Progenitor cell of endocrine pancreas (in vitro differentiated cells): ENCODE measurements around the gene OSBPL10. TPM values are rescaled to one million over a fixed set of nuclear protein-coding genes. Genes with fewer than 3 reads are reported as not detected.

Experiments
- DNase-seq: peaks from one replicate; pipeline ENCODE4 v3.0.0; 2021; ENCODE audit warnings: low spot score; ENCODE audit not compliant: unreplicated experiment
- H3K27ac Mint-ChIP-seq: 2 replicates; pipeline ENCODE4 v1.8.0; 2021; ENCODE audit warnings: mild to moderate bottlenecking, moderate library complexity, mixed read lengths
- H3K27me3 Mint-ChIP-seq: 2 replicates; pipeline ENCODE4 v1.8.0; 2021; ENCODE audit warnings: mixed read lengths
- H3K36me3 Mint-ChIP-seq: 2 replicates; pipeline ENCODE4 v1.8.0; 2022; ENCODE audit warnings: mixed read lengths; ENCODE audit not compliant: insufficient read depth
- H3K4me1 Mint-ChIP-seq: 2 replicates; pipeline ENCODE4 v1.8.0; 2021; ENCODE audit warnings: low read depth, mixed read lengths
- H3K4me3 Mint-ChIP-seq: 2 replicates; pipeline ENCODE4 v1.8.0; 2021; ENCODE audit warnings: low read depth, mild to moderate bottlenecking, moderate library complexity, mixed read lengths
- H3K9me3 Mint-ChIP-seq: 2 replicates; pipeline ENCODE4 v1.8.0; 2021; ENCODE audit warnings: low read depth, mixed read lengths
- total RNA-seq: library from RNA; stranded (reverse); gene quantifications from 2 replicates; pipeline ENCODE4 v1.2.1, GENCODE V29; 2021
- TF ChIP-seq, protein P1 (sequence below): fragments of 200-600 bp; sonication (generic); IDR thresholded peaks from one replicate; pipeline ENCODE4 v1.5.0; 2021; ENCODE audit warnings: antibody characterized with exemption, mild to moderate bottlenecking; ENCODE audit not compliant: unreplicated experiment

Gene OSBPL10
- total RNA-seq, 1 donor from 2014 or later, result 25.2 TPM

DNA sequence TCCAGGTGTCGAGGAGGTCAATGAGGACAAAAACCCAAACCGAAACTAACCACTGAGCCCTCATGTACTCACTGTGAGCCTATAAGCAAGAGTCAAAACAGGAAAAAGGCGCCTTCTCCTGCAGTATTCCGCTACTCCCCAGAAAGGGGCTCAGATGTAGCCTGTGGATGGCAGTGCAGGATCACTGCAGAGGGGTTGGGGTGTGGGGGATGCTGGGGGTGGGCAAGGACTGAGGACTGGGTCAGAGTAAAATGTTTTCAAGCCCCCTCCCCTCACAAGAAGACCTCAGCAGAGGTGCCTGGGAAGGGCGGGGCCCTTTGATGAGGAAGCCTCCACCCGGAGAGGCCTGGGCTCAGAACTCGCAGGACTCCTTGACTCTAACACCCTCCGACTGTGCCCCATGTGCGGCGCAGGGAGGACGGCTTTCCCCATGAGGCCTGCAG is 170.1 kb downstream of the OSBPL10 start:
- Mint-ChIP-seq H3K4me1 (peaks cover 13% of the 10 kb centered on the region), H3K4me3 (no peak overlapping the region), H3K27ac (no peak overlapping the region), H3K36me3 (no peaks in the 10 kb centered on the region), H3K9me3 (peaks cover 6% of the 10 kb centered on the region), H3K27me3 (no peaks in the 10 kb centered on the region)
- no peak for DNase-seq
- TF ChIP-seq, protein P1, sequence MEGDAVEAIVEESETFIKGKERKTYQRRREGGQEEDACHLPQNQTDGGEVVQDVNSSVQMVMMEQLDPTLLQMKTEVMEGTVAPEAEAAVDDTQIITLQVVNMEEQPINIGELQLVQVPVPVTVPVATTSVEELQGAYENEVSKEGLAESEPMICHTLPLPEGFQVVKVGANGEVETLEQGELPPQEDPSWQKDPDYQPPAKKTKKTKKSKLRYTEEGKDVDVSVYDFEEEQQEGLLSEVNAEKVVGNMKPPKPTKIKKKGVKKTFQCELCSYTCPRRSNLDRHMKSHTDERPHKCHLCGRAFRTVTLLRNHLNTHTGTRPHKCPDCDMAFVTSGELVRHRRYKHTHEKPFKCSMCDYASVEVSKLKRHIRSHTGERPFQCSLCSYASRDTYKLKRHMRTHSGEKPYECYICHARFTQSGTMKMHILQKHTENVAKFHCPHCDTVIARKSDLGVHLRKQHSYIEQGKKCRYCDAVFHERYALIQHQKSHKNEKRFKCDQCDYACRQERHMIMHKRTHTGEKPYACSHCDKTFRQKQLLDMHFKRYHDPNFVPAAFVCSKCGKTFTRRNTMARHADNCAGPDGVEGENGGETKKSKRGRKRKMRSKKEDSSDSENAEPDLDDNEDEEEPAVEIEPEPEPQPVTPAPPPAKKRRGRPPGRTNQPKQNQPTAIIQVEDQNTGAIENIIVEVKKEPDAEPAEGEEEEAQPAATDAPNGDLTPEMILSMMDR, result no peak

GRCh38 chr3:31808143-31808720 is 172.8 kb downstream of the OSBPL10 start:
- no peak for DNase-seq
- Mint-ChIP-seq H3K27ac (no peak overlapping the region), H3K9me3 (no peaks in the 10 kb centered on the region), H3K36me3 (no peaks in the 10 kb centered on the region), H3K27me3 (no peaks in the 10 kb centered on the region), H3K4me1 (peaks cover 17% of the 10 kb centered on the region), H3K4me3 (no peak overlapping the region)
- TF ChIP-seq, protein P1, result no peak

DNA sequence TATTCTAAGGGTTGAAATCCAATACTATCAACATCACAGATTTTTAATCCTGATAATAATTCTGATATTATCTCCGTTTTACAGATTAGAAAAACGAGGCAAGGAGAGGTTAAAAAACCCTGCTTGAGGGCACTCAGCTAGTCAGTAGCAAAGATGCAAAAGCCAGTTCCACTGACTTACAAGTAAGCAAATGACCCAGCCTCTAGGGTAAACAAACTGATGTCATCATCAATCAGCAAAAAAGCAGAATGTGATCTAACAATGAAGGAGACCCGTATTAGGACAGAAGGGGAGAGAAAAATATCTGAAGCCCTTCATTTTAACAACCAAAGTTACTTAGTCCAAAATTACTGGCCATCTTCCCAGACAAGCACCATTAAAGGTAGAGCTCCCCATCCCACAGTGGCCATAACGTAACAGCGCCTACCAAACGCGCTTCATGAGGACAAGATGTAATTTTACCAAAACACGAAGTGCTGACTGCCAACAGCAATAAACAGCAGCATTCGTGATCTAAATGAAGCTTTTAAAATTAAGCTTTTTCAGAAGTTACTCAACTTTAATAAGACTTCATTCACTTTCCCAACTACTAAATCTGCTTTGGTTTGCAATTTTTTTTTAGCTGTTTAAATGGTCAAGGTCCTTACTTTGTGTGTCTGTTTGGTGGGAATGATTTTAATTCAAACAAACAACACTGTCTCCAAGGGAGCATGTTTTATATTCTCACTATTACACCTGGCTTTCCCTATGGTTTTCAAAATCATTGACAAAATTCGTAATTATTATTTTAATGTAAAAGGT is 176.6 kb downstream of the OSBPL10 start:
- no peak for DNase-seq
- Mint-ChIP-seq H3K4me1 (peaks cover 17% of the 10 kb centered on the region), H3K4me3 (no peak overlapping the region), H3K27me3 (no peaks in the 10 kb centered on the region), H3K36me3 (no peaks in the 10 kb centered on the region), H3K9me3 (no peaks in the 10 kb centered on the region), H3K27ac (no peak overlapping the region)
- TF ChIP-seq, protein P1, result no peak

GRCh38 chr3:31802981-31803740 is 177.9 kb downstream of the OSBPL10 start:
- H3K4me1 Mint-ChIP-seq, result peaks cover 13% of the 10 kb centered on the region
- TF ChIP-seq, protein P1, result no peak

GRCh38 chr3:31800436-31800835 is 180.6 kb downstream of the OSBPL10 start:
- H3K9me3 Mint-ChIP-seq, result peaks cover 5% of the 10 kb centered on the region
- TF ChIP-seq, protein P1, result no peak
- H3K27me3 Mint-ChIP-seq, result no peaks in the 10 kb centered on the region
- DNase-seq, result no peak
- peaks cover 3% of the 10 kb centered on the region for H3K4me1 Mint-ChIP-seq
- H3K4me3 Mint-ChIP-seq, result no peak overlapping the region
- H3K27ac Mint-ChIP-seq, result no peak overlapping the region
- peaks cover 3% of the 10 kb centered on the region for H3K36me3 Mint-ChIP-seq

More at GRCh38 chr3:31802981-31803740, 177.9 kb downstream of the OSBPL10 start:
- Mint-ChIP-seq H3K9me3 (no peaks in the 10 kb centered on the region), H3K27ac (no peak overlapping the region), H3K27me3 (no peaks in the 10 kb centered on the region), H3K4me3 (no peak overlapping the region), H3K36me3 (no peaks in the 10 kb centered on the region)
- DNase-seq, result no peak
